ENCODE results near the gene ZFX. TPM values are rescaled to one million over a fixed set of nuclear protein-coding genes. Genes with fewer than 3 reads are reported as not detected.
A peak's percentile ranks its signal among the peaks of the same experiment; 100 is the strongest.

ZFX gene
- total and polyA plus RNA-seq, 9 donors, result 16.1 to 87.8 (median 80.8) TPM

DNA sequence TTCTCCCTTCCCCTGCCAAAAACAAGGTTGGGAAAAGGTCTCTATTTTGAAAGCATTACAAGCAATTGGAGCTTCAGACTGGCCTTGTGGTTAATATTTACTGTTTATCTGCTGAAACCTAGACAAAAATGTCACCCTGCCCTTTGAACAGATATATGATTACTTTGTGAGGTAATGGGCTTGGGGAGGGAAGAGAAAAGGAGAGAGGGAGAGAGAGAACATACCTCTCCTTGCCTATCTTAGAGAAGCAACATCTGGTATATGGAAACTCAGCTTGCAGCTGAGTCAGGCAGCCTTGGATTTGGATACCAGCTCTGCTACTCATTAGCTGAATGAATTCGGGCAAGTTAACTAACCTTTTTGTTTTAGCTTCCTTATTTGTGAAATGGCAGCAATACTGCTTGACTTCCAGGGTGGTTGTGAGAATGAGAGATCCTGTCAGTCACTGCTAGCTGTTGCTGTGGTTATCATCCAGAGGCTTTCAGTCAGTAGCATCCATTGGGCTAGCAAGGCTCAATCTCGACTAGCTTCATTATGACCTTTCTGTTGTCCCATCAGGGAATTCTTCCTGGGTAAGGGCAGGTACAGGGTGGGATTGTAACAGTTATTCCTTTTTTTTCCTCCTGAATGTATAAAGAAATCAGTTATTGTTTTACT lies 41.1 kb downstream of the ZFX start:
- TF ChIP-seq EP300 (IDR thresholded peaks at IDR 0.05) (no peak), CTCF (IDR thresholded peaks at IDR 0.05) (no peak), POLR2A (IDR thresholded peaks at IDR 0.05) (no peak)
- Histone ChIP-seq H3K4me1 (ENCODE audit: insufficient read depth) (peaks cover 18% of the 10 kb centered on the region), H3K4me3 (no peak overlapping the region), H3K36me3 (no peaks in the 10 kb centered on the region), H3K27me3 (no peaks in the 10 kb centered on the region), H3K27ac (peak overlapping the region in 1 of 2 donors; percentile 32), H3K9me3 (no peaks in the 10 kb centered on the region)
- DNase-seq, result no peak
- WGBS, 3 donors, result 23 to 42% (median 36%) methylated on average over 2 of the region's 2 CpGs
- intact Hi-C loops (cut with DNase I), result no loop called here

- intact Hi-C loops (cut with DNase I), result no loop called here
- Histone ChIP-seq H3K27me3 (no peaks in the 10 kb centered on the region), H3K4me1 (ENCODE audit: insufficient read depth) (peaks cover 13% of the 10 kb centered on the region), H3K9me3 (no peaks in the 10 kb centered on the region), H3K4me3 (no peak overlapping the region), H3K36me3 (no peaks in the 10 kb centered on the region), H3K27ac (no peak overlapping the region)
- 97 to 100% (median 98%) methylated on average over 1 of the region's 1 CpG for WGBS, 3 donors
- DNase-seq, result no peak
- TF ChIP-seq CTCF (IDR thresholded peaks at IDR 0.05) (no peak), POLR2A (IDR thresholded peaks at IDR 0.05) (no peak), EP300 (IDR thresholded peaks at IDR 0.05) (no peak)
These were observed 47.0 kb downstream of the ZFX start for GRCh38 chrX:24196509-24196908.

DNA sequence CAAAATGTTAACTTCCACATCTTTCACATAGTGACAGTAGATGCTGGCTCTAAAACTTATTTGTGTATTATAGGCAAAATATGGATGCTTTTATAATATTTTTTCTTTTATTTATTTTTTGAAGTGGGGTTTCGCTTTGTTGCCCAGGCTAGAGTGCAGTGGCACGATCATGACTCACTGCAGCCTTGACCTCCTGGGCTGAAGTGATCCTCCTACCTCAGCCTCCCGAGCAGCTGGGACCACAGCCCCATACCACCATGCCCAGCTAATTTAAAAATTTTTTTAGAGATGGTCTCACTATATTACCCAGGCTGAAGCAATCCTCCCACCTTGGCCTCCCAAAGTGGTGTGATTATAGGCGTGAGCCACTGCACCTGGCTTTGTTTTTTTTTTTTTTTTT lies 48.6 kb downstream of the ZFX start:
- no peak overlapping the region for H3K4me3 ChIP-seq
- 78 to 81% (median 78%) methylated on average over 4 of the region's 4 CpGs for WGBS, 3 donors

DNA sequence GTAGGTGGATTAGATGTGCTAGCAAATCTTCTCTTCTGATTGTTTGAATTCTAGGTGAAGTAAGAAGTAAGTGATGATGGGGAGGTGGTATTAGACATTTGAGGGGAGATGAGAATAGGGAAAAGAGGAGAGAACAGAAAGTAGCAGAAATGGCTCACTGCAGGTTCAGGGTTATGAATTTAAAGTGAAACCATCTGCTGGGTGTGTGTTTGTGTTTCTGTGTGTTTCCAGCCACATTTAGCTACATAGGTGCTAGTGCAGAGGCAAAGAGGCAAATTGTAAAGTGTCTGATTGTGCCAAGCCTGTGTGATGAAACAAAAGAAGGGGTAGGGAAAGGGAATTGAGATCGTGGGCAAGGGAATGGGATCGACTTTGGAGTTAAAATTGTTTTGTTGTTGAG lies 50.6 kb downstream of the ZFX start:
- intact Hi-C loops (cut with DNase I), result no loop called here
- no peaks in the 10 kb centered on the region for H3K36me3 ChIP-seq

More for the DNA sequence above, 48.6 kb downstream of the ZFX start:
- intact Hi-C loops (cut with DNase I), result no loop called here
- Histone ChIP-seq H3K9me3 (no peaks in the 10 kb centered on the region), H3K36me3 (no peaks in the 10 kb centered on the region), H3K4me1 (ENCODE audit: insufficient read depth) (peaks cover 8% of the 10 kb centered on the region), H3K27me3 (no peaks in the 10 kb centered on the region), H3K27ac (no peak overlapping the region)
- TF ChIP-seq CTCF (IDR thresholded peaks at IDR 0.05) (no peak), POLR2A (IDR thresholded peaks at IDR 0.05) (no peak), EP300 (IDR thresholded peaks at IDR 0.05) (no peak)
- no peak for DNase-seq

More for the DNA sequence above, 50.6 kb downstream of the ZFX start:
- peaks cover 7% of the 10 kb centered on the region for H3K4me1 ChIP-seq (ENCODE audit: insufficient read depth)
- DNase-seq, result no peak
- TF ChIP-seq EP300 (IDR thresholded peaks at IDR 0.05) (no peak), POLR2A (IDR thresholded peaks at IDR 0.05) (no peak), CTCF (IDR thresholded peaks at IDR 0.05) (no peak)
- no peak overlapping the region for H3K27ac ChIP-seq
- H3K27me3 ChIP-seq, result no peaks in the 10 kb centered on the region
- WGBS, 3 donors, result 61 to 71% (median 71%) methylated on average over 2 of the region's 2 CpGs
- no peak overlapping the region for H3K4me3 ChIP-seq
- no peaks in the 10 kb centered on the region for H3K9me3 ChIP-seq

Measured in ovary (tissue), 9 donors.